HL-60 (cell line): ENCODE measurements around the gene CD151.

Source experiments
- DNase-seq, 2 experiments: peaks; one replicate each; pipeline ENCODE4 v3.0.0-alpha.2; 2010 to 2020; ENCODE audit warnings: low read depth in 1 of 2, low spot score in 1 of 2
- H3K27ac ChIP-seq: fragments of 250-450 bp; sonication (Bioruptor Pico); replicated peaks from 2 replicates; pipeline ENCODE4 v1.5.1; 2020; ENCODE audit warnings: mild to moderate bottlenecking, moderate library complexity
- H3K27me3 ChIP-seq: fragments of 250-450 bp; sonication (Bioruptor Pico); 2 replicates; pipeline ENCODE4 v1.5.1; 2021; ENCODE audit warnings: mild to moderate bottlenecking, moderate library complexity; ENCODE audit not compliant: insufficient read depth, poor library complexity, severe bottlenecking
- H3K4me3 ChIP-seq: replicated peaks from 2 replicates; pipeline ENCODE4 v1.5.1; 2011; ENCODE audit warnings: mild to moderate bottlenecking, control low read depth, low read length; ENCODE audit not compliant: insufficient read depth
- CTCF ChIP-seq: IDR thresholded peaks from one replicate; pipeline ENCODE4 v1.5.1; 2011; ENCODE audit warnings: low read length, control low read depth, inconsistent platforms; ENCODE audit not compliant: insufficient read depth
- GABPA ChIP-seq: IDR thresholded peaks from 2 replicates; pipeline ENCODE4 v1.6.1; 2012; ENCODE audit warnings: low read depth
- POLR2AphosphoS5 ChIP-seq: IDR thresholded peaks from 2 replicates; pipeline ENCODE4 v1.6.1; 2012; ENCODE audit warnings: low read depth
- SPI1 ChIP-seq: IDR thresholded peaks from 2 replicates; pipeline ENCODE4 v1.6.1; 2012; ENCODE audit warnings: low read depth, mild to moderate bottlenecking, borderline replicate concordance
- TF ChIP-seq, protein P1 (sequence below): IDR thresholded peaks from 2 replicates; pipeline ENCODE4 v1.6.1; 2012; ENCODE audit warnings: low read depth; ENCODE audit not compliant: insufficient replicate concordance

Gene CD151

GRCh38 chr11:833114-833791, 501 bp downstream of the CD151 start:
- 0 out of 2 replicates have a peak overlapping the region, but pooled peaks have one; percentile 23 for H3K27ac ChIP-seq
- TF ChIP-seq, protein P1, sequence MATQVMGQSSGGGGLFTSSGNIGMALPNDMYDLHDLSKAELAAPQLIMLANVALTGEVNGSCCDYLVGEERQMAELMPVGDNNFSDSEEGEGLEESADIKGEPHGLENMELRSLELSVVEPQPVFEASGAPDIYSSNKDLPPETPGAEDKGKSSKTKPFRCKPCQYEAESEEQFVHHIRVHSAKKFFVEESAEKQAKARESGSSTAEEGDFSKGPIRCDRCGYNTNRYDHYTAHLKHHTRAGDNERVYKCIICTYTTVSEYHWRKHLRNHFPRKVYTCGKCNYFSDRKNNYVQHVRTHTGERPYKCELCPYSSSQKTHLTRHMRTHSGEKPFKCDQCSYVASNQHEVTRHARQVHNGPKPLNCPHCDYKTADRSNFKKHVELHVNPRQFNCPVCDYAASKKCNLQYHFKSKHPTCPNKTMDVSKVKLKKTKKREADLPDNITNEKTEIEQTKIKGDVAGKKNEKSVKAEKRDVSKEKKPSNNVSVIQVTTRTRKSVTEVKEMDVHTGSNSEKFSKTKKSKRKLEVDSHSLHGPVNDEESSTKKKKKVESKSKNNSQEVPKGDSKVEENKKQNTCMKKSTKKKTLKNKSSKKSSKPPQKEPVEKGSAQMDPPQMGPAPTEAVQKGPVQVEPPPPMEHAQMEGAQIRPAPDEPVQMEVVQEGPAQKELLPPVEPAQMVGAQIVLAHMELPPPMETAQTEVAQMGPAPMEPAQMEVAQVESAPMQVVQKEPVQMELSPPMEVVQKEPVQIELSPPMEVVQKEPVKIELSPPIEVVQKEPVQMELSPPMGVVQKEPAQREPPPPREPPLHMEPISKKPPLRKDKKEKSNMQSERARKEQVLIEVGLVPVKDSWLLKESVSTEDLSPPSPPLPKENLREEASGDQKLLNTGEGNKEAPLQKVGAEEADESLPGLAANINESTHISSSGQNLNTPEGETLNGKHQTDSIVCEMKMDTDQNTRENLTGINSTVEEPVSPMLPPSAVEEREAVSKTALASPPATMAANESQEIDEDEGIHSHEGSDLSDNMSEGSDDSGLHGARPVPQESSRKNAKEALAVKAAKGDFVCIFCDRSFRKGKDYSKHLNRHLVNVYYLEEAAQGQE = no peak
- no peak for TF ChIP-seq SPI1
- no peak for TF ChIP-seq CTCF
- TF ChIP-seq GABPA = no peak
- no peak for TF ChIP-seq POLR2AphosphoS5
- DNase-seq = no peak
- peaks cover 9% of the 10 kb centered on the region for H3K27me3 ChIP-seq
- peak overlapping the region; percentile 63 for H3K4me3 ChIP-seq

DNA sequence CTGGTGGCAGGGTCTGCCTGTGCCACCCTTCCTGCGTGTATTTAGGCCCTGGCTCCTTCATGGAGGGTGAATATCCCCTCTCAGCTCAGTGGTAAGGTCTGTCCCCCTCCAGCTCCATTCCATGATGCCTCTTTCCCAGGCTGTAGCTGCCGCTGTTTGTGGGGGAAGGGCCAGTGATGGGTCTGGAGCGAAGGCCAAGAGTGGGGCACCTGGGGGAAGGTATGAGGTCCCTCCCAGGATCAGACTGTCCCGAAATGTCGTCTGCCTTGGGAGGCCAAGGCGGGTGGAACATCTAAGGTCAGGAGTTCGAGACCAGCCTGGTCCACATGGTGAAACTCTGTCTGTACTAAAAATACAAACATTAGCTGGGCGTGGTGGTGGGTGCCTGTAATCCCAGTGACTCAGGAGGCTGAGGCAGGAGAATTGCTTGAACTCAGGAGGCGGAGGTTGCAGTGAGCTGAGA, 1.1 kb downstream of the CD151 start:
- peaks cover 9% of the 10 kb centered on the region for H3K27me3 ChIP-seq
- no peak for DNase-seq
- no peak overlapping the region for H3K27ac ChIP-seq
- H3K4me3 ChIP-seq = peak overlapping the region; percentile 63
- TF ChIP-seq, protein P1 = no peak
- no peak for TF ChIP-seq SPI1
- TF ChIP-seq CTCF = no peak
- no peak for TF ChIP-seq POLR2AphosphoS5
- TF ChIP-seq GABPA = no peak

DNA sequence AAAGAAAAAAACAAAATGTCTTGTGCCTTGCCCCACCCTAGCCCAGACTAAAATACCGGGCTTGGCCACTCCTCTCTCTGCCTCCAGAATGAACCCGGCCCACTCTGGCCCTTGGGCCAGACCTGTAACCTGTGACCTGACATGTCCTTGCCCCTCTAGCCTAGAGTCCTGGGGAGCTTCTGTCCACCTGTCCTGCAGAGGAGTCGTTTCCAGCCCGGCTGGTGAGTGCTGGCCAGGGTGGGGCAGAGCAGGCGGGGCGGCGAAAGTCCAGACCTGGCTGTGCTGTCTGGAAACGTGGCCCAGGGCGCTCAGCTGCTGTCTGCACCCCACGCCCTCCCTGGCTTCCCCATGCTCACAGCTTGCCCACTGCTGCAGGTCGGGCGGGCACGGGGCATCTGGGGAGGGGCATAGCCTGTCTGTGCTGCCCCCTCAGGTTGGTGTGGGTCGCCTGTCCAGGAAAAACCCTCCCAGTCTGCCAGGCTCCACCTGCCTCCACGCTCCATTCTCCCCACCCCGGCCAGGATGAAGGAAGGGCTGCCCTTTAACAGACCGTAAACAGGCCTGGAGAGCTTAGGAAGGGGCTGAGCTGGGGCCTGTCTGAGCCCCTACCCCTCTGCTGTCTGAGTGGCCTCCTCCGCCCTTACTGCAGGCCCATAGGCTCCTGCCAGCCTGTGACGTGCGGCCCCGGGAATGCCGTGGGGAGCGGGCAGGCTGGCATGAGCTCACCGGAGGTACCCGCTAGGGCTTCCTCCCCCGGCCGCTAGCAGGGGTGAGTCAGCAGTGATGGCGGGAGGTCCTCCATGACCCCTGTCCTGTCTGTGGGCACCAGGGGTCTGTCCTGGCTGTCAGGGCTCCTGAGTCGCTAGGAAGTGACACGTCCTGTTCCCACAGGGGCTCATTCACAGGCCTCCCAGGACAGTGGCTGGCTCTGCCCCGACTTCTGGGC, 1.9 kb downstream of the CD151 start:
- H3K4me3 ChIP-seq = no peak overlapping the region
- TF ChIP-seq, protein P1 = no peak
- TF ChIP-seq GABPA (no peak), CTCF (no peak), POLR2AphosphoS5 (no peak), SPI1 (no peak)
- H3K27ac ChIP-seq = no peak overlapping the region
- peaks cover 9% of the 10 kb centered on the region for H3K27me3 ChIP-seq
- DNase-seq = no peak
